ENCODE results near the gene GRAP2. TPM values are rescaled to one million over a fixed set of nuclear protein-coding genes. Genes with fewer than 3 reads are reported as not detected.
A peak's percentile ranks its signal among the peaks of the same experiment; 100 is the strongest.

The GRAP2 gene
- total and polyA plus RNA-seq, 2 donors (not counting 1 experiment from before 2014, with no cell fraction given): 13.5 to 26.4 TPM

DNA sequence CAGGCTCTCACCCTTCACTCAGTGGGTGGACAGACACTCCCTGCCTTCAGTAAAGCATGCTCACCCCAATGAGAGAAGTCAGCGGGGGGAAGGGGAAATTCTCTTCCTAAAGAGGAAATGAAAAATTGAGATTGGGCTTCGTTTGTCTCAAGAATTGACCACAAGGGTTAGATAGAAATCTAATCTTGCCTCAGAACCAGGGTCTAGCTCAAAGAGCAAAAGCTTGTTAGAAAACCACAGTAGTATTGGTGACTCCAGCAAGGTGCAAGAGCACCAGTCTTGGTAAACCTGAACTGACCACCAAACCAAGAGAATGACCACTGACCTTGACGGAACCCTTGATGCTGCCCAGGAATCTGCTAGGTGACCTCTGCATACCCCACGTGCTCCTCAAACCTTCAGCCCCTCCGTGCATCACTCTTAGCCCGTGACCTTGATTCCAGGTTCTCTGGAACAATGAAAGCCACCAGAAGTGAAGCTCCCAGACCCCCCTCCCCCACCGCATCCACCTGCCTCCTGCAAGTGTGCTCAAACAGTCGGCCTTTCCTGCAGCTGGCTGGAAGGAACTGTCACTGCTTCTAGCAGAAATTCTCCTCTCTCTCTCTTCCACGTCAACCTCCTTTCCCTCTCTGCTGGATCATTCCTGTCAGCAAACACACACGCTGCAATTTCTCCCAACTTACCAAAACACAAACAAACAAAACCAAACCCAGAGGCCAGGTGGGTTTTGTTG lies 56.2 kb downstream of the GRAP2 start:
- H3K4me1 ChIP-seq (ENCODE audit: control insufficient read depth in 2 of 2, insufficient read depth in 2 of 2, low read length in 2 of 2): peaks cover 11 to 24% of the 10 kb centered on the region in 2 donors

More for the DNA sequence above, 56.2 kb downstream of the GRAP2 start:
- ATAC-seq (ENCODE audit: low read depth): no peak
- Mint-ChIP-seq H3K9me3 (ENCODE audit: insufficient read depth) (no peaks in the 10 kb centered on the region), H3K4me1 (peaks cover 49% of the 10 kb centered on the region), H3K4me3 (peak overlapping the region; percentile 42), H3K27ac (peak overlapping the region; percentile 66), H3K27me3 (peaks cover 23% of the 10 kb centered on the region)
- peaks cover 13% of the 10 kb centered on the region for H3K79me2 ChIP-seq (ENCODE audit: control insufficient read depth, insufficient read depth, low read length)
- H3K9me3 ChIP-seq (ENCODE audit: control extremely low read depth in 1 of 3, control insufficient read depth in 2 of 3, insufficient read depth in 1 of 3, low read length in 2 of 3): no peaks in the 10 kb centered on the region
- H2AFZ ChIP-seq (ENCODE audit: insufficient read depth, low read depth, low read length, poor library complexity, severe bottlenecking): no peak overlapping the region
- peak overlapping the region; percentile 13 for H3K9ac ChIP-seq (ENCODE audit: low read length)
- CTCF ChIA-PET: interaction anchor here (0.6 to 1.9 kb wide), 4 partner anchors 11 to 67 kb away, joined by 3 to 5 read pairs (median 3); no protein-coding TSS in a partner anchor
- TF ChIP-seq EZH2 (IDR thresholded peaks at IDR 0.05; ENCODE audit: borderline replicate concordance, insufficient read depth, low read depth, low read length, poor library complexity, severe bottlenecking): no peak
- TF ChIP-seq, protein P1, sequence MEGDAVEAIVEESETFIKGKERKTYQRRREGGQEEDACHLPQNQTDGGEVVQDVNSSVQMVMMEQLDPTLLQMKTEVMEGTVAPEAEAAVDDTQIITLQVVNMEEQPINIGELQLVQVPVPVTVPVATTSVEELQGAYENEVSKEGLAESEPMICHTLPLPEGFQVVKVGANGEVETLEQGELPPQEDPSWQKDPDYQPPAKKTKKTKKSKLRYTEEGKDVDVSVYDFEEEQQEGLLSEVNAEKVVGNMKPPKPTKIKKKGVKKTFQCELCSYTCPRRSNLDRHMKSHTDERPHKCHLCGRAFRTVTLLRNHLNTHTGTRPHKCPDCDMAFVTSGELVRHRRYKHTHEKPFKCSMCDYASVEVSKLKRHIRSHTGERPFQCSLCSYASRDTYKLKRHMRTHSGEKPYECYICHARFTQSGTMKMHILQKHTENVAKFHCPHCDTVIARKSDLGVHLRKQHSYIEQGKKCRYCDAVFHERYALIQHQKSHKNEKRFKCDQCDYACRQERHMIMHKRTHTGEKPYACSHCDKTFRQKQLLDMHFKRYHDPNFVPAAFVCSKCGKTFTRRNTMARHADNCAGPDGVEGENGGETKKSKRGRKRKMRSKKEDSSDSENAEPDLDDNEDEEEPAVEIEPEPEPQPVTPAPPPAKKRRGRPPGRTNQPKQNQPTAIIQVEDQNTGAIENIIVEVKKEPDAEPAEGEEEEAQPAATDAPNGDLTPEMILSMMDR (IDR thresholded peaks at IDR 0.05): no peak
- peaks cover 0 to 33% of the 10 kb centered on the region in 2 experiments for H3K36me3 ChIP-seq (replicated peaks in 1 of 2; ENCODE audit: control extremely low read depth in 1 of 2, control insufficient read depth in 1 of 2, extremely low read depth in 1 of 2, insufficient read depth in 2 of 2, low read length in 1 of 2)
- POLR2A ChIA-PET: interaction anchor here (0.6 to 0.7 kb wide), 3 partner anchors 16 to 983 kb away, joined by 3 to 6 read pairs (median 4); no protein-coding TSS in a partner anchor
- no peaks in the 10 kb centered on the region for H3K27me3 ChIP-seq (replicated peaks in 1 of 4; ENCODE audit: control extremely low read depth in 1 of 4, control insufficient read depth in 3 of 4, insufficient read depth in 4 of 4, low read length in 3 of 4)
- no peaks in the 10 kb centered on the region for H4K20me1 ChIP-seq (ENCODE audit: control insufficient read depth, insufficient read depth, low read length, poor library complexity, severe bottlenecking)
- DNase-seq: peak; percentile 25
- H3K4me3 ChIP-seq (ENCODE audit: control extremely low read depth in 1 of 5, extremely low read depth in 1 of 5, insufficient read depth in 1 of 5, low read depth in 2 of 5, low read length in 4 of 5): no peak overlapping the region
- peak overlapping the region; percentile 34 for H3K4me2 ChIP-seq (replicated peaks; ENCODE audit: low read depth, low read length, poor library complexity, severe bottlenecking)
- 15% methylated on average over 7 of the region's 10 CpGs for WGBS (ENCODE audit: insufficient coverage)
- H3K27ac ChIP-seq (ENCODE audit: low read length in 2 of 2): no peak overlapping the region
- intact Hi-C loops (cut with micrococcal nuclease): no loop called here
